HG03103 (cell line): ENCODE results near the gene C5orf24.
A peak's percentile ranks its signal among the peaks of the same experiment; 100 is the strongest.
"Not testable (repeated sequence)": the region's sequence is repeated elsewhere in the genome, so short reads cannot be mapped to it uniquely, and the experiment has no call there.

Source experiments
- ATAC-seq: cut with Tn5 transposase; IDR thresholded peaks from one replicate; pipeline ENCODE4 v1.9.1; 2021; ENCODE audit warnings: low read depth; ENCODE audit not compliant: unreplicated experiment

The C5orf24 gene

GRCh38 chr5:134845852-134846640 lies at the start of gene C5orf24:
TSS of gene C5orf24 (plus strand) at chr5:134845968. CDS start at chr5:134854901, 8,933 bp downstream.
- peak; percentile 96 for ATAC-seq

- ATAC-seq: no peak
Measured at GRCh38 chr5:134798468-134798867, 47.3 kb upstream of the C5orf24 start.

- ATAC-seq: no peak
Measured at GRCh38 chr5:134803821-134804220, 41.9 kb upstream of the C5orf24 start.

- ATAC-seq: no peak
Measured at GRCh38 chr5:134813407-134813806, 32.4 kb upstream of the C5orf24 start.

- ATAC-seq: no peak
Measured at GRCh38 chr5:134813827-134814226, 31.9 kb upstream of the C5orf24 start.

- ATAC-seq: no peak
Measured at GRCh38 chr5:134817006-134817405, 28.8 kb upstream of the C5orf24 start.

- ATAC-seq: no peak
Measured at GRCh38 chr5:134818776-134819175, 27.0 kb upstream of the C5orf24 start.

GRCh38 chr5:134819407-134819963 lies 26.3 kb upstream of the C5orf24 start:
- no peak for ATAC-seq

- ATAC-seq: no peak
Measured at GRCh38 chr5:134821841-134822240, 23.9 kb upstream of the C5orf24 start.

- ATAC-seq: no peak
Measured at GRCh38 chr5:134824681-134825080, 21.1 kb upstream of the C5orf24 start.

- no peak for ATAC-seq
Measured at GRCh38 chr5:134825212-134825611, 20.6 kb upstream of the C5orf24 start.

GRCh38 chr5:134833340-134834032 lies 12.3 kb upstream of the C5orf24 start:
- ATAC-seq: no peak

GRCh38 chr5:134835623-134836022 lies 10.1 kb upstream of the C5orf24 start:
- no peak for ATAC-seq

GRCh38 chr5:134837530-134838181 lies 8.1 kb upstream of the C5orf24 start:
- no peak for ATAC-seq

- ATAC-seq: not testable (repeated sequence)
Measured at GRCh38 chr5:134838361-134838760, 7.4 kb upstream of the C5orf24 start.

- ATAC-seq: no peak
Measured at GRCh38 chr5:134840811-134841210, 5.0 kb upstream of the C5orf24 start.

- ATAC-seq: no peak
Measured at GRCh38 chr5:134844252-134844651, 1.5 kb upstream of the C5orf24 start.

GRCh38 chr5:134845335-134845851 lies 375 bp upstream of the C5orf24 start:
- no peak for ATAC-seq

- no peak for ATAC-seq
Measured at GRCh38 chr5:134846641-134846960, 833 bp downstream of the C5orf24 start.

- not testable (repeated sequence) for ATAC-seq
Measured at GRCh38 chr5:134849434-134849933, 3.7 kb downstream of the C5orf24 start.
